GM19372 (cell line): ENCODE measurements around the gene GOLGA6A.

ENCODE experiments used
- ATAC-seq: cut with Tn5 transposase; IDR thresholded peaks from one replicate; pipeline ENCODE4 v1.9.1; 2021; ENCODE audit warnings: mild to moderate bottlenecking, low read depth, moderate library complexity; ENCODE audit not compliant: unreplicated experiment

Gene GOLGA6A

DNA sequence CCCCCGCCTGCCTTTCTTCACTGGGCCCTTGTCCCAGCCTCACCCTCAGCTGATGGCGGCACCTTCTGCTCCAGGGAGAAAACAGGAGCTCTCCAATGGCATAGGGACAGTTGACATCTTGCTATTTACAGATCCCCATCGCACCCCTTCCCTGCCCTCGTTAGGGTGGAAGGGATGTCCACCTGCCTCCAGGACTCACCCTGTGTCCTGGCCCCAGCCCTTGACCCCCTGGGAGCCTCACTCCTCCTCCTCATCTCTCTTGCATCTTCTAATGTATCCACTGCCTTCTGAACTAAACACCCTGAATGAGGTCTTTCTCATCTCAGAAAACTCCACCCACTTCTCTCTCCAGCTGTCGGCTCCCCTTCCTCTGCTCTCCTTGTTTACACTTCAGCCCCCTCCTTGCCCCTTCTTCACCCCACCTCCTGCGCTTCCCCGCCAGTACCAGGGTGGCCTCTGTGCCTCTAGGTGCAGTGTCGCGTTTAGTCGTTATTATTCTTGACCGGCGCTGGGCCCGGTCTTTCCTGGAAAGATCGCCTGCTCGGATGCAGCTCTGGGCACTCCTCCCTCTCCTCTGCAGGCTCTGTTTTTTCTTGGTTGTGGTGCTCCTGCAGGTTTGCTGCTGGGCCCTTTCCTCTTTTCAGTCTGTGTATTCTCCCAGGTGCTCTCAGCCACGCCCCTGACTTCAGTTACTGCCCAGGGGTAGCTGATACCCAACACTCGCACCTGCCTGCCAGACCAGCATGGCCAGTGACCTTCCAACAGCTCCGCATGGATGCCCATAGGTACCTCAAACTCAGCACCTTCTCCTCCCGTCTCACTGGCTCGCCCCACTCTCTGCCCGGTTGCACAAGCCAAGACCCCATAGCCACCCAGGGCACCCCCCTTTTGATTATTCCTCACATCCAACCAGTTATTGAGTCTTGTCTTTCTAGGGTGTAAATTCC, 44.9 kb downstream of the GOLGA6A start:
- ATAC-seq = no peak

DNA sequence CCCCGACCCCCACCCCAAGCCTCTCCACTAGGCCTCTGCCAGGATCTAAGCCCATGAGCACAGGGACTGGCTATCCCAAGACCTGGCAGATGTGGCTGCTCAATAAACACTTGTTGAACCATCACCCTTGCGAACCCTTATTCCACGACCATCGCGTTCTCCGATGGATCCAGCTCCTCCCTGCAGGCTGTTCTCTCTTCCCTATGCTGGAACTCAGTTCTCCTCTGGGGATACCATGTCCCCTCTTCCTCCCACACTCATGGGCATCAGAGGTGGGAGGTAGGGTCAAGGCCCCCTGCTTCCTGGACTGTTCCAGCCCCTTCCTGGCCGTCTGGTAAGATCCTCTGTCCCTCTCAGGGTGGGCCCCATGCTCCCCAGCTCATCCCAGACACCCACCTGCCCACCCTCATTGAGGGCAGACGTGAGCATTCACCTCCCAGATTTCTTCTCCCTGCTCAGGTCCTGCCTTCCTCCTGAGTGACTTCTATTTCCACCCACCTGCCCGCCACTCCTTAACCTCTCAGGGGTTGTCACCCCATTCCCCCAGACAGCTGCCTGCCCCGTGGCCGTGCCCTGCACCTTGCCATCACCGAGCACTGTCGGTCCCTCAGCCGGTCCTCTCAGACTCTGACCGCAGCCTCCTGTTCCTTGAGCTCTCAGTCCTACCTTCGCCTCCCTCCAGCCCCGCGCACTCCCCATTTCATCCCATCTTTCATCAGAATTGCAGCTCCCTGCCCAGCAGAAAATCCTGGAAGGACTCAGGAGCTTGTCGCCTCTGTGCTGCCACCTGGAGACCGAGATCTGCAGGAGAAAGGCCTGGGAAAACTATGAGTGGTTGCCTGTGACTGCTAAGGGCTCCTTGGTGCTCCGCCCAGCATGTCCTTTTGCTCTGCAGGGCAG, 45.8 kb downstream of the GOLGA6A start:
- ATAC-seq = no peak

DNA sequence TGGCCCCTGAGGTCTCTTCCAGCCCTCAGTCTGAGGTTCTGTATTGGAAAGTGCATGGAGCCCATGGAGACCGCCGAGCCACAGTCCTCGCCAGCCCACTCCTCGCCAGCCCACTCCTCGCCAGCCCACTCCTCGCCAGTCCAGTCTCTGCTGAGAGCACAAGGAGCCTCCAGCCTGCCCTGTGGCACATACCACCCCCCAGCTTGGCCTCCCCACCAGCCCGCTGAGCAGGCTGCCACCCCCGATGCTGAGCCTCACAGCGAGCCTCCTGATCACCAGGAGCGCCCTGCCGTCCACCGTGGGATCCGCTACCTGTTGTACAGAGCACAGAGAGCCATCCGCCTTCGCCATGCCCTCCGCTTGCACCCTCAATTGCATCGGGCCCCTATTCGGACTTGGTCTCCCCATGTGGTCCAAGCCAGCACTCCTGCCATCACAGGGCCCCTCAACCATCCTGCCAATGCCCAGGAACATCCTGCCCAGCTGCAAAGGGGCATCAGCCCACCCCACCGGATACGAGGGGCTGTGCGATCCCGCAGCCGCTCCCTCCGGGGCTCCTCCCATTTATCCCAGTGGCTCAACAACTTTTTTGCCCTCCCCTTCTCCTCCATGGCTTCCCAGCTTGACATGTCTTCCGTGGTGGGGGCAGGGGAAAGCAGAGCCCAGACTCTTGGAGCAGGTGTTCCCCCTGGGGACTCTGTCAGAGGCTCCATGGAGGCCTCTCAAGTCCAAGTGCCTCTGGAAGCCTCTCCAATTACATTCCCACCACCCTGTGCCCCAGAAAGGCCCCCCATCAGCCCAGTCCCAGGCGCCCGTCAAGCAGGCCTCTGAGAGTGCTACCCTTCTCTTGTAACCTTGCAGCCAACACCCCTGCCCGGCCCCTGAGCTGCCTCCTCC, 47.0 kb downstream of the GOLGA6A start:
- ATAC-seq = no peak

DNA sequence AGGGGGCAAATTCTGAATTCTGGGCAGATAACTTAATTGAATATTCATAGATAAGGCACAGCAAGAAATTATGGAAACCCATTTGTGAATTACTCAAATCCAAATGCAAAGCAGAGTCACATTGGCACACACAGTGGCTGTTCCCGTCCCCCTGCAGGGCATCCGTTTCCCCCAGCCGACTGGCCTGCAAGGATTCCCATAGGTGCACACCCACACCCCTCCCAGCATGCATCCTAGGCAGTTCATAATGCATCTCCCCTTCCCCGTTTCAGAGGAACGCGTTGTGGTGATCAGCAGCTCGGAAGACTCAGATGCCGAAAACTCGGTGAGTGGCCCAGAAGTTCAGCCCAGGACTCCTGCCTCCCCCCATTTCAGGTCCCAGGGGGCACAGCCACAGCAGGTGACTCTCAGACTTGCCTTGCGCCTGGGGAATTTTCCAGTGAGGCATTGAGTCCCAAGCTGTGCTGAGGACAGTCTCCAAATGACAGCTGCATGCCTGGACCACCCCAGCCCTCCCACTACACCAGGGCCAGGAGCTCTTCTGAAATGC, 48.1 kb downstream of the GOLGA6A start:
- ATAC-seq = no peak

DNA sequence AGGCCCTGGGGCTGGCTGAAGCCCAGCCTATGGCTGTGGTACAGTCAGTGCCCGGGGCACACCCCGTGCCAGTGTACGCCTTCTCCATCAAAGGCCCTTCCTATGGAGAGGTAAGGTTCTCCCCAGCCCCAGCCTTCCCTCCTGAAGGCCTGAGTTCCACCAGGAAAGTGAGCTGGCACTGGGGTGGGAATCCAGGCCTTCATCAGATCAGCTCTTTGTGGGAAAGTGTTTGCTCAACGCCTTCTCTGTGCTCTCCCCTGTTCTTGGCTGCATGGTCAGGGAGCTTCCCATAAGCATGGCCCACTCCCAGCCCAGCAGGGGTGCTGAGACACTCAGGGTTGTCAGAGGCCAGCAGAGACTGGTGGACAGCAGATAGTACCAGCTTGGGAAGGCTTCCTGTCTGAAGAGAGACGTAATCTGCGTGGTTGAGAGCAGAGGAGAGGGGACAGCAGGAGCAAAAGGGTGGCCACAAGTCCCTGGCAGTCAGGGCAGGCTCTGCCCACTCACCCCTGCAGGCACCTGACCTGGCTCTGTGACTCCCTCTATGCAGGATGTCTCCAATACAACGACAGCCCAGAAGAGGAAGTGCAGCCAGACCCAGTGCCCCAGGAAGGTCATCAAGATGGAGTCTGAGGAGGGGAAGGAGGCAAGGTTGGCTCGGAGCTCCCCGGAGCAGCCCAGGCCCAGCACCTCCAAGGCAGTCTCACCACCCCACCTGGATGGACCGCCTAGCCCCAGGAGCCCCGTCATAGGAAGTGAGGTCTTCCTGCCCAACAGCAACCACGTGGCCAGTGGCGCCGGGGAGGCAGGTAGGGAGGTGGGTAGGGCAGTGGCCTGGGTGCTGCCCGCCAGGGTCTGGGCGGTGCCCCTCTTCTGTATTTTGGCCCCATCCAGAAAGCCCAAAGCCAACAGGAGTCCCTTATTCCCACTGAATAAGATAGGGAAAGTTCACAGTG, 49.5 kb downstream of the GOLGA6A start:
- ATAC-seq = no peak

DNA sequence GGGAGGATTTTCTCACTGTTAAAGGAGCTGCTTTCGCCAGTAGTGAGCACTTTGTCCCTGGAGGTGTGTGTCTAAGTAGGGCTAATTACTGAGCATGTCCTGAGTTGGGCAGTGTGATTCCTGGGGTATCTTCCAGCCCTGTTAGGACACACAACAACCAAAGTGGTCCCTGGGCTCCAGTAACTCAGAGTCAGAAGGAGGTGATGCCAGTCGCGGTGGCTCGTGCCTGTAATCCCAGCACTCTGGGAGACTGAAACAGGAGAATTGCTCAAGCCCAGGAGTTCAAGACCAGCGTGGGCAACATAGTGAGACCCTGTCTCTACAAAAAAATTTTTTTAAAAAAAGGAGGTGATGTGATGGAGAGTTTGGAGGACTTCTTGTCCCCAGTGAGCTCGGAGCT, 50.3 kb downstream of the GOLGA6A start:
- ATAC-seq = no peak

DNA sequence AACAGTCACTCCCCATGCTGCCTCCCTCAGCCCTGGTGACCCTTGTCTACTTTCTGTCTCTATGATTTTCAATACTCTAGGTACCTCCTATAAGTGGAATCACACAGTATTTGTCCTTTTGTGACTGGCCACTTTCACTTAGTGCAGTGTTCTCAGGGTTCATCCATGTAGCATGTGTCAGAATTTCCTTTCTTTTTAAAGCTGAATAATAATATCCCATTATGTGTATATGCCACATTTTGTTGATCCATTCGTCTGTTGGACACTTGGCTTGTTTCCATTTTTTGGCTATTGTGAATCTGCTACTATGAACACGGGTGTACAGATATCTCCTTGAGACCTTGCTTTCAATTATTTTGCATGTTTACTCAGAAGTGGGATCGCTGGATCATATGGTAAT, 53.7 kb downstream of the GOLGA6A start:
- ATAC-seq = no peak

DNA sequence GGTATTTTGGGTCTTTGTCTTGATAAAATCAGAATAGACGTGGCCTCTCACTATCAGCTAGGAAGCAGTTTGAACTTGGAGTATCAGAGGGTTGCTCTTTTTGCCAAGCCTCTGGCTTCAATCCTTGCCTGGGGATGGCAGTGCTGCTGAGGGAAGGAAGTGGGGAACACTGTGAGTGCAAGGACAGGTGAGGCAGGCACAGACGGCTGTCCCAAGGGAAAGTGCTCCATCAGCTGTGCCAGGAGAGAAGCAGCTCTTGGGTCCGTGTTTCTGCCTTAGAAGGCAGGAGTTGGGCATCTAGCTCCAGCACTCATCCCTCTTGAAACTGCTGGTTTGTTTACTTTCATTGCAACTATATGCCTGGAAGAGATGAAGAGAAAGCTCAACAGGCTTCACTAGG, 54.7 kb downstream of the GOLGA6A start:
- no peak for ATAC-seq

DNA sequence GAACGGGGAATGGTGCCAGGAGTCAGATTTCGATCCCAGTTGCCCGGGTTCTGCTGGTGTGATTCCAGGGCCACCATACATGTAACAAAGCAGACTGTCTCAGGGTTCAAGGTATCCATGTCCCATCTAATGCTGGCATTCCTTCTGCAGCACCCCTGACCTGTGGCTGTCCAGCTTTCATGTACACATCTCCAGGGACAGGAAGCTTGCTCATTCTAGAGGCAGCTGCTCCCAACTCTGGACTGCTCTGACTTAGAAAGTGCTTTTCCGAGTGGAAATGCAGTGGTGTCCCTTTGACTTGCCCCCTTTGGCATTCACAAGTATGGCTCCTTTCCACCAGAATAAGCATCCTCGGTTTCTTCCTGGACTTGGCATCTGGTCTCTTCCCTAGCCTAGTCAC, 56.9 kb downstream of the GOLGA6A start:
- no peak for ATAC-seq

DNA sequence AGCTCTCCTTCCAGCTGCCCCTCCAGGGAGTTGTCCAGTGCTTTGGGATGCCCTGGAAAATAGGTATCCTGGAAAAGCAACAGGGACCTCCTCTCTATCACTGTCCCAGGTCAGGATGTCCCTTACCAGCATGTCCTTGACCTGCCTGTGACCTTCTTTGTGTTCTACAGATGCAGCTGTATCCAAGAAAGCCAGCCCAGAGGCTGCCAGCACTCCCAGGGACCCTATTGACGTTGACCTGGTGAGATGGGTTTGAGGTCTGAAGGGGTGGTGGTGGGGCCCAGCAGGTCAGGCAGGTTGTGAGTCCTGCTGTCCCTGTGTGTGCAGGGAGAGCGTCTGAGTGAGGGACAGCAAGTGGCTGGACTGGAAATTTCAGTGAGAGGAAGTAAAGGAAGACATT, 57.7 kb downstream of the GOLGA6A start:
- ATAC-seq = no peak

DNA sequence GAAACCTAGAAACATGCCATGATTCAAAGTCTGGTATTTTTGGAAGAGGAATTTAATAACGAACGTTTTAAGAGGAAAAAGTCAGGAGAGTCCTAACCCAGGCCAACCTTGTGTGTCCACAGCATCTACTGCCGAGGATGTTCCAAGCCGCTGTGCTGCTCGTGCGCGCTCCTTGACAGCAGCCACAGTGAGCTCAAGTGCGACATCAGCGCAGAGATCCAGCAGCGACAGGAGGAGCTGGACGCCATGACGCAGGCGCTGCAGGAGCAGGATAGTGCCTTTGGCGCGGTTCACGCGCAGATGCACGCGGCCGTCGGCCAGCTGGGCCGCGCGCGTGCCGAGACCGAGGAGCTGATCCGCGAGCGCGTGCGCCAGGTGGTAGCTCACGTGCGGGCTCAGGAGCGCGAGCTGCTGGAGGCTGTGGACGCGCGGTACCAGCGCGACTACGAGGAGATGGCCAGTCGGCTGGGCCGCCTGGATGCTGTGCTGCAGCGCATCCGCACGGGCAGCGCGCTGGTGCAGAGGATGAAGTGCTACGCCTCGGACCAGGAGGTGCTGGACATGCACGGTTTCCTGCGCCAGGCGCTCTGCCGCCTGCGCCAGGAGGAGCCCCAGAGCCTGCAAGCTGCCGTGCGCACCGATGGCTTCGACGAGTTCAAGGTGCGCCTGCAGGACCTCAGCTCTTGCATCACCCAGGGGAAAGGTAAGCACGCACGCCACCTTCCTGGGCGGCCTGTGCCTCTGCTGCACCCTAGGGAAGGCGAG, 59.5 kb downstream of the GOLGA6A start:
- no peak for ATAC-seq
